GM19438 (cell line): ENCODE data around the gene MALRD1.
"Not testable (repeated sequence)": the region's sequence is repeated elsewhere in the genome, so short reads cannot be mapped to it uniquely, and the experiment has no call there.

ENCODE experiments used
- ATAC-seq: cut with Tn5 transposase; IDR thresholded peaks from one replicate; pipeline ENCODE4 v1.9.1; 2021; ENCODE audit warnings: low read depth; ENCODE audit not compliant: unreplicated experiment

The MALRD1 gene

GRCh38 chr10:19479854-19480253 is 431.3 kb downstream of the MALRD1 start:
- ATAC-seq: no peak

DNA sequence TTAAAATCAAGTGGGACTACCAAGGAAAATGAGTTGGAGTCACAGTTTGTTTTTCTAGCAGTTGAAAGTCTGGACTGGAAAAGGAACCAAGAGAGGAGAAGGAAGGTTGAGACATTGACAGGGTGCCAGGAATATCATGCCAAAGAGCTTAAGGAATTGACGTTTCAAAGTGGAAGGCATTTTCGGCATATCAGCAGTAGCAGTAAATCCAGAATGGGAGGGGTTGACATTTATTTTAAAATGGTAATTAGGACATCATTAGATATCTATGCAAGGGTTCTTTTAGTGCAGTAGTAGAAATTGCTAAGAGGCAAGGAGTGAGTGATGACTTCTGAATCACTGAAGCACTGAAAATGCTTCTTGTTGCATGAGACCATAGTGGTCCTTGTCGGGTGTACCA is 431.8 kb downstream of the MALRD1 start:
- no peak for ATAC-seq

- ATAC-seq: no peak
Measured at GRCh38 chr10:19483421-19483820, 434.8 kb downstream of the MALRD1 start.

DNA sequence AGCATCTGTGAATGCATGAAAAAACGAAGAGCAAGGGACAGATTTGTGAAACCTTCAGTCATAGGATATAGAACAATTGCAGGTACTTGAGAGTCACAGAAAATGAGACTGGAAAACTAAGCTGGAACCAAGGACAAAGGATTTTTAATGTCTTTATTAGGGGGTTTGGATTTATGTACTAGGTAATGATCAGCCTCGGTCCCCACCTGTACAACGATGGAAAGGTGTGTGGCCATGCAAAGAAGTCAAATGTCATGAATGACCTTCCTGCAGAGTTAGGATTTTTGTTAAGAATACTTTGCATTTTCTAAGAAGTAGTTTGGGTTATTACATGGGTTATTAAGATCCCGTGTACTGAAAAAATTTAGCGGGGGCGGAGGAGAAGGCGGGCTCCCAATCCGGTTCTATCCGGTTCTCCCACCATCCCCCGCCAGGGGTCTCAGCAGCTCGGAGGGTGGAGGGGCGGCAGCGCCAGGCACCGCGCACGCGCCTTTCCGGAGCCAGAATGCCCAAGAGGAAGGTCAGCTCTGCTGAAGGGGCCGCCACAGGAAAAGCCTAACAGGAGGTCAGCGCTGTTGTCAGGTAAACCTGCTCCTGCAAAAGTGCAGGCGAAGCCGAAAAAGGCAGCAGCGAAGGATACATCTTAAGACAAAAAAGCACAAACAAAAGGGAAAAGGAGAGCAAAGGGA is 440.1 kb downstream of the MALRD1 start:
- ATAC-seq: no peak

DNA sequence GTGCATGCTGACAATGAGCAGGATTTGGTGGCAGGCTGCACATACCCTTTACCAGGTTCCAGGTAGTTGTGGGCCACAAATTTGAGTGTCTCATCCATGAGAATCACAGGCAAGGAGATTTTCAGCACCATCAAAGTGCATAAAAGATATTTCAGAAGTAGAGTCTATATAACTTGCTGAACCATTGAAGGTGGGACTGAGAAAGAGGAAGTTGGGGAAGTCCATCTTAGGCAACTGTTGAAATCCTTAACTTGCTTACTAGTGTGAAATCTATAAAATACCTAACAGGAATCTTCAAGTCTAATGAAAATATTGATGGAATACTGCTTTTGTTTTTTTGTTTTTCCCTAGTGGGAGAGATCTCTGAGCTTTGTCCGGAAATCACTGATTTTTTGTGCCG is 442.6 kb downstream of the MALRD1 start:
- ATAC-seq: no peak

- ATAC-seq: no peak
Measured at GRCh38 chr10:19493917-19494316, 445.3 kb downstream of the MALRD1 start.

DNA sequence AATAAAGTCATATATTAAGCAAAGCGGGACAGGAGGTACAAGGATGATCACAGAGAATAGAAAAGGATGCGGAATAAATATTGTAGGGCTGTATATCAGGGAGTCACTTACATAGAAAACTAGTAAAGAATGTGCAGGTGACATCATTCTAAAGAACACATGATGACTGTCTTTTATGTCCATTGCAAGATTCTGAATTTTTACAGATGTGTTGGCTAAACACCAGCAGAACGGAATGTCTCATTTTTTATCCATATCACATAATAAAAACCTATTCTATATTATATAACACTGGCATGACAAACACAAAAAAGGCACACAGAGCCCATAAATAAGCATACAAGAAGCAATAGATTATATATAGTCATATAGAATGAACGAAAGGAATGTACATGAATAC is 448.4 kb downstream of the MALRD1 start:
- ATAC-seq: no peak

GRCh38 chr10:19498393-19499290 is 450.0 kb downstream of the MALRD1 start:
- ATAC-seq: no peak

- ATAC-seq: no peak
Measured at GRCh38 chr10:19499291-19499770, 450.7 kb downstream of the MALRD1 start.

GRCh38 chr10:19500959-19501358 is 452.4 kb downstream of the MALRD1 start:
- ATAC-seq: no peak

- no peak for ATAC-seq
Measured at GRCh38 chr10:19505320-19506312, 457.0 kb downstream of the MALRD1 start.

DNA sequence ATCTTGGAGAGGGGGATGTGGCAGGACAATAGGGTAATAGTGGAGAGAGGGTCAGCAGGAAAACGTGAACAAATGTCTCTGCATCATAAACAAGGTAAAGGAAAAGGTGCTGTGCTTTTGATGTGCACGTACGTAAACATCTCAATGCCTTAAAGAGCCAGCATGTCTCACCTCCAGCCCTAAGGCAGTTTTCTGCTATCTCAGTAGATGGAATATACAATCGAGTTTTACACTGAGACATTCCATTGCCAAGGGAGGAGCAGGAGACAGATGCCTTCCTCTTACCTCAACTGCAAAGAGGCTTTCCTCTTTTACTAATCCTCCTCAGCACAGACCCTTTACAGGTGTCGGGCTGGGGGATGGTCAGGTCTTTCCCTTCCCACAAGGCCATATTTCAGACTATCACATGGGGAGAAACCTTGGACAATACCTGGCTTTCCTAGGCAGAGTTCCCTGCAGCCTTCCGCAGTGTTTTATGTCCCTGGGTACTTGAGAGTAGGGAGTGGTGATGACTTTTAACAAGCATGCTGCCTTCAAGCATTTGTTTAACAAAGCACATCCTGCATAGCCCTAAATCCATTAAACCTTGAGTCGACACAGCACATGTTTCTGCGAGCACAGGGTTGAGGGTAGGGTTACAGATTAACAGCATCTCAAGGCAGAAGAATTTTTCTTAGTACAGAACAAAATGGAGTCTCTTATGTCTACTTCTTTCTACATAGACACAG is 461.6 kb downstream of the MALRD1 start:
- ATAC-seq: not testable (repeated sequence)

GRCh38 chr10:19518109-19518508 is 469.5 kb downstream of the MALRD1 start:
- no peak for ATAC-seq

DNA sequence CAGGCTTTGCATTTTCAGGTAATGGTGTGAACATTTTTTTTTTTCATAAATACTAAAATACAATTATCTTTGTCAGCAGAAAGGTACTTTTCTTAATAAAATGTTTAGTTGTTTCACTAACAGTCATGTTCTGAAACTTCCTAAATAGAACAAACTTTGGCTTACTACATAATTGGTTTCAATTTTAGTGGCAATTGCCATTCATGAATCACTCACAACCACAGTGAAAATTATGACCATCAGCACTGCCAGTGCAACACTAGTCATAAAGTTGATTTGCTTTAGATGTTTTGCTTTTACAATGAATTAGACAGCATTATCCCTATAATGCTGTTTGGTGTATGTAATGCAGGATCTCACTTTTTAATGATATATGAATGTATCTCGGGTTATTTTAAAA is 470.0 kb downstream of the MALRD1 start:
- no peak for ATAC-seq

DNA sequence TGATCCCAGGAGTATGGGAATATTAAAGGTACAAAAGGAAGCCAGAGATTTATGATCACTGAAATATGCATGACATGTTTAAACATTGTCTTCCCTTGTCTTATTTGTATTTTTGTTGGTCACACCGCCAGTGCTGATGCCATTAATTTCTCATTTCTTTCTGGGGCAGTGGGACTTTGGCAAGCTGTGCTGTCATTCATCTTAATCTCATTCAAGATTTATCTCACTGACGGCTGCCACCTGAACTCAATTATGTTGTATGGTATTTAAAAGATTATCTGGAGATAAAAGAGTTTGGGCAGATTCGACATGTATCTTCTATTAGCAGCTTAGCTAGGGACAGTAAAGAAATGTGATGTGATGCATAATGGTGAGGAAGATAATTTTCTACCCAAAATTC is 482.7 kb downstream of the MALRD1 start:
- no peak for ATAC-seq

- no peak for ATAC-seq
Measured at GRCh38 chr10:19532411-19532810, 483.8 kb downstream of the MALRD1 start.

GRCh38 chr10:19541299-19541698 is 492.7 kb downstream of the MALRD1 start:
- no peak for ATAC-seq

DNA sequence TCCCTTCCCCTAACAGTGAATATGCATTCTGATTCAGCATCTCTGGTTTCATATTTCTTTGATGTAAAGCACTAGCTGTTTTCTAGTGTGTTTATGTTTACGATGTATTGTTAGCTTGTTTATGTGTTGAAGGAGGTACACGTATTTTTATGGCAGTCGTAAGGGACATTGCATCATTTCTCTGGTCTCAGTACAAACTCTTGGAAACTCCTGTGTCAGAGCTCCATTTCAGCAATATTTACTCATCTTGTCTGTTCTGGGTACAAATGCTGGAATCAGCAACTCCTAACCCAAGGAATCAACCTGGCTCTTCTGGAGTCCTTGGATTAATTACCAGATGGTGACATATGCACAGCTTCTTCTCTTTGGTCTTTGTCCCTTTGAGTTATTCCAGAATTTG is 497.6 kb downstream of the MALRD1 start:
- ATAC-seq: no peak

DNA sequence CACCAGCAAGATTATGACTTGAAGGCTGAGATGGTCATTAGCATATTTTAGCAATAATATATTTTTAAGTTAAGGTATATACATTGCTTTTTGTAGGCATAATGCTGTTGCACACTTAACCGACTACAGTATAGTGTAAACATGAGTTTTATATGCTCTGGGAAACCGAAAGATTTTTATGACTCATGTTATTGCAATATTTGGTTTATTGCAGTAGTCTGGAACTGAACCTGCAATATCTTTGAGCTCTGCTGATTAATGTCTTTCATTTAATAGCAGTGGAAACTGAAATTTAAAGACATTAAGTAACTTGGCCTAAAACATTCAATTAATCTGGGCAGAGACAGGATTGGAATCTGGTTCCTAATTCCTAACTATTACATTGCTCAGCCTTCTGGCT is 500.9 kb downstream of the MALRD1 start:
- no peak for ATAC-seq

DNA sequence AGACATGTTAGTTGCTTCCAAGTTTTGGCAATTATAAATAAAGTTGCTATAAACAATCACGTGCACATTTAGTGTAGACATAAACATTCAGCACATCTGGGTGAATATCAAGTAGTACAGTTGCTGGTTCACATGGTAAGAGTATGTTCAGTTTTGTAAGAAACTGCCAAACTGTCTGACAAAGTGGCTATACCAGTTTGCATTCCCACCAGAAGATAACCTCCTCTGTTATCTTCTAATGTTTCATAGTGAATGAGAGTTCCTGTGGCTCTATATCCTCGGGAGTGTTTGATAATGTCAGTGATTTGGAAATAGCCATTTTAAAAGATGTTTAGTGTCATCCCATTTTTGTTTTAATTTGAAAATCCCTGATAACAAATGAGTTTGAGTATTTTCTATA is 508.1 kb downstream of the MALRD1 start:
- no peak for ATAC-seq
